ENCODE measurements around the gene PXT1.
"Not testable (repeated sequence)": the region's sequence is repeated elsewhere in the genome, so short reads cannot be mapped to it uniquely, and the experiment has no call there.

The PXT1 gene

DNA sequence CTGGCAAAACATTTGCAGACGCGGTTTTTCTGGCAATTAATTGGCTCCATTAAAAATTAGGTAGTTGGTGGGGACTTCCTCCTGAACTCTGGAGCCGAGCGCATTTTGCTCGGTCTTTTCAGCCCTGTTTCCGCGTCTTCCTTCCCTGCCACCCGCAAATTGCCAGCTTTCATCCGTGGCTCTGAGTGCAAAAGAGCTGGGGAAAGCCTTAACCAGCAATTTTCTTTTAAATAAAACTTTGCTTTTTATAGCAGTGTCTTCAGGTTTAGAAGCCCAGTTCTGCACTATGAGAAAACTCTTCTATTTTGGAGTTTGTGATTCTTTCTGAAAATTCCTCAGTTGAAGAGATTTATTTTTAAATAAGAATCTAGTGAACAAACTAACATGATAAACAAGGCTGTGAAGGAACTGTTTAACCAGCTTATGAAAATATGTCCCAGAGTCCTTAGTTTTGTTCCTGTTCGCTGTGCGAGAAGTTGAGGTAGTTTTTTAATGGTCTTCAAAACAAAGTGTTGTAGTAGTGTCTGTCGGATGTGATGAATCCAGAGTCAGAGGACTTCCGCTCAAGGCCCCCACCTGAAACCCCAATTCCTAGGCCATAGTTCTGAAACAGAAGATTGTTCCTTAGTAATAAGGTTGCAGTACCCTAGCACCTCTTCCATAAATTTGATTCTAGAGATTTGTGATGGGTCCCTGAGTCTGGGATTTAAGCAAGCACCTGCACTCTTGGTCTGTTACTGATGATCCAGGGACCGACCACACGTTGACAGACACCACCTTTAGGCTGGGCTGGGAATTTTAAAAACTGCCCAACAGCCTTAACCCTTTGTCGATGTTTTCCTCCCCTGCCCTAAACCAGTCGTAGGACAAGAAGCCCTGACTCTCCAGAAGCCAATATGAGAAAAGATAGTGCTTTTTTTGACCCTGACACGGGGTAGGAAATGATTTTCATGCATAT lies 1.1 kb upstream of the PXT1 start:
- DNase-seq, result peak; percentile 67

DNA sequence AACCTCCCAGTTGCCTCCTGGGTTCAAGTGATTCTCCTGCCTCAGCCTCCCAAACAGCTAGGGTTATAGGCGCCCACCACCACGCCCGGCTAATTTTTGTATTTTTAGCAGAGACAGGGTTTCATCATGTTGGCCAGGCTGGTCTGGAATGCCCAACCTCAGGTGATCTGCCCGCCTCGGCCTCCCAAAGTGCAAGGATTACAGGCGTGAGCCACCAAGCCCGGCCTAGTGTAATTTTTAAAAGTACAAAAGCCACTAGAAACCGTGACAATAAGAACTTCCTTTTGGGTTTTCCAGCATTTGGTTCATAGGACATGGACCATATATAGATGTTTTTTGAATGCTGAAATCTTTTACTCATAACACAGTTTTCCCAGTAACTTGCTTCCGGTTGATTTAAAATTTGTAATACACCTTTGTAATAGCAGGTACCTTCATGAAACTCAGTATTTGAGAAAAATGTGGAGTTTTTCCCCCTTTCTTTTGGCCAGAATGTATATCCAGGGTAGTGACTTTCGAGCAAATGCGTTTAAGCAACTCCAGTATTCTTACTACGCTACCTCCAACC lies 467 bp downstream of the PXT1 start:
- DNase-seq, result no peak

GRCh38 chr6:36441307-36441894 lies 1.3 kb downstream of the PXT1 start:
- DNase-seq, result peak; percentile 95

GRCh38 chr6:36436466-36436865 lies 6.2 kb downstream of the PXT1 start:
- DNase-seq, result no peak

DNA sequence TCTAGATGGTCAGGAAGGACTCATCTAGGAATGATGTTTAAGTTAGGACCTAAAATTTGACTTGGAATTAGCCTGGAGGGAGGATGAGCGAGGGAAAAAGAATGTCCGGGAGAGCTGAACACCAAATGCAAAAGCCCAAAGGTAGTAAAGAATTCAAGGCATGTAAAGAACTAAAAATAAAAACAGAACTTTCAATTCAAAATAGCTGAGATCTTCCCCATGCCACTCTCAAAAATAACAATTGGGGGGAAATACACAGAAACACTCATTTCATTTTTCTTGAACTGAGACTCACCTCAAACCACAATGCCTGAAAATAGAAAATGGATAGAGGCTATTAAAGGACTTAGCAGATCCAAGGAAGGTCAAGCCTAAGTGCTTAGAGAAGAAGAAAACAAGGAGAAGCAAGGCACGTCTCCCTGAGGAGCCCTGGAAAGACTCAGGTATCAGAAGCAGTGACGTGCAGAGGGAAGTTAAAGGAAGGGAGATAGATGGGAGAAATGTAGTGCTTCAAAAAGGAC lies 10.4 kb downstream of the PXT1 start:
- no peak for DNase-seq

- DNase-seq, result no peak
Observed at GRCh38 chr6:36431197-36431596, 11.5 kb downstream of the PXT1 start.

- no peak for DNase-seq
Observed at GRCh38 chr6:36430351-36430750, 12.3 kb downstream of the PXT1 start.

DNA sequence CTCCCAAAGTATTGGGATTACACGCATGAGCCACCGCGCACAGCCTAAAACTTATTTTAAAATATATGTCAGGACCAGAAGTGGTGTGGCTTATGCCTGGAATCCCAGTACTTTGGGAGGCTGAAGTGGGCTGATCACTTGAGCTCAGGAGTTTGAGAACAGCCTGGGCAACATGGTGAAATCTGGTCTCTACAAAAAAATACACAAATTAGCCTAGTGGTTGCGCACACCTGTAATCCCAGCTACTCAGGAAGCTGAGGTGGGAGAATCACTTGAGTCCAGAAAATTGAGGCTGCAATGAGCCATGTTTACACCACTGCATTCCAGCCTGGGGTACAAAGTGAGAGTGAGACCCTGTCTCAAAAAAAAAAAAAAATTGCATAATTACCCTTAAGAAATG lies 13.7 kb downstream of the PXT1 start:
- DNase-seq, result no peak

DNA sequence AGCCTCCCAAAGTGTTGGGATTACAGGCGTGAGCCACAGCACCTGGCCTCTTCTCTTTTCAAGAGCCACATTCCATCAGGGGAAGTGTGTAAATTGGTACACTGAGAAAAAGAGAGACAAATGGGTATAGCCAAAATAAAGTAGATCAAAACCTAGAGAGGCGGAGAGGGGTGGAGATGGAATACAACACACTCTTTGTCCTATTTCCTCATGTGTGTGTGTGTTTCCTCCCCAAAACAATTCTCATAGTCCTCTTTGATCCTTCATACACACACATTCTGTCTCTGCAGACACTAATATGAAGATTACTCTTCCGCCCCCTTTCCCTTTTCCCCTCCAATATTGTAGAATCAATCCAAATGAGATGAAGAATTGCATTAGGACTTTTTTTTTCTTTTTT lies 16.0 kb downstream of the PXT1 start:
- DNase-seq, result no peak

DNA sequence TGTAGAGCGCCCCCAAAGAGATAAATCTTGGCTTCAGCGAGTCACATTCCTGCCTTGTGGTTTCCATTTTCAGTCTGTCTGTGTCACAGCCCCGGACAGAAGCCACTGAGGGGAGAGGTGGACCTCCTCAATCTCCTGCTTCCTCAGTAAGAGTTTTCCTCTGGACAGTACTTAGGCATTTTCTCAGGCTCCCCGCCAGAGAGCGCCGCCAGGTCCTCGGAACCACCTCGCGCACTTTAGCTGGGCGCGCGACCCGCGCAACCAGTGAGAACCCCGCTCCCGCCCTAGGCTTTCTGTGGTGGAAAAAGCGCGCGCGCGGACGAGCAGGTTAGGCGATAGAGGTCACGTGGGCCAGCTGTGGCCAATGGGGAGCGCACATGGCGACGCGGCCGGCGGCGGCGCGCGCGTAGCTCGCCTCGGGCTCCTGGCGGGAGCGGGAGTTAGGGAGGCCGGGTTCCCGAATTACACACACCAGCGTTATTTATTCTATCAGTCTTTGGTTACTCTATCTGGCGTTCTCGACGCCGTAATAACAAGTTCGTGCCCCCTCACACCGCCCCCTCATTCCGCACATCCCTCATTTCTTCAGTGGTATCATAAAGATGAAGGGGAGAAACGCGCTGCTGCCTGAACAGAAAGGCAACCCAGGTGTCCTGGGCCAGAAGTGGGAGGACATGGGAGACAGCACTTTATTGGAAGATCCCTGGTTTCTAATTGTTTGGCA lies 19.4 kb downstream of the PXT1 start:
- peak; percentile 99 for DNase-seq

GRCh38 chr6:36422714-36423100 lies 19.9 kb downstream of the PXT1 start:
- no peak for DNase-seq

- no peak for DNase-seq
Observed at GRCh38 chr6:36419310-36419709, 23.3 kb downstream of the PXT1 start.

DNA sequence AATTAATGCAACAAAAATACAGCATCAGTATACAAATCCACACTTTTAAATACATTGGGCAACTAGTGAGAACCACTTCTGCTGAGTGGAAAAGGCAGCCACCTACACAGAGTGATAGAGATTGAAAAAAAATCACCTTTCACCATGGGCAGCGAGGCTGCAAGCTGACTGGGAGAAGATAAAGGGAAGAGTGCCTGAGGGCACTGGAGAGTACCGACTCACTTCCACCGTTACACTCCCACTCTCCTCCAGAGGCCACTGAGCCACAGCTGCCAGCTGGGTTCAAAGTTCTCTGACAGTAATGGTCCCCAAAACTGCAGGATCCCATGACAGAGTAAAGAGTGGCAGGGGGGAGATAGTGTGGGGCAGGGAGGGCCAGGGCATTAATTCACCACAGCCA lies 24.1 kb downstream of the PXT1 start:
- DNase-seq, result peak; percentile 18

DNA sequence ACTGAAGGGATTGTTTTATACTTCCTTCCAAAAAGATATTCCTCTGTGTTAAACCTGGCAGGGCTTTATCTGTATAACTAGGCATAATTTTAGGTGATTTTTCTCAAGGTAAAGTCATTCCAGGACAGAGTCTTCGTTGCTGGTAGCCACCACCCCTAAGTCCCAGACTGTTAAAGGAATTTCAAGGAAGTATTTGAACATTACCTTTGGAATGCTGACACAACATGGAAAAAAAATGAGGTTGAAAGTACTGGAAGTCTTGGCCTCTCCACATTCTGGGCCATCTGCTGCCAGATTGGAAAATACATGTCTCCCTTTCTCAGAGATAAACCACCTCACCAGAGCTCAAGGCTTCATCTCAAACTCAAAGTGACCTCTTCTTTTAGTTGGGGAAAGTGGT lies 28.2 kb downstream of the PXT1 start:
- no peak for DNase-seq

- no peak for DNase-seq
Observed at GRCh38 chr6:36413489-36414480, 28.9 kb downstream of the PXT1 start.

DNA sequence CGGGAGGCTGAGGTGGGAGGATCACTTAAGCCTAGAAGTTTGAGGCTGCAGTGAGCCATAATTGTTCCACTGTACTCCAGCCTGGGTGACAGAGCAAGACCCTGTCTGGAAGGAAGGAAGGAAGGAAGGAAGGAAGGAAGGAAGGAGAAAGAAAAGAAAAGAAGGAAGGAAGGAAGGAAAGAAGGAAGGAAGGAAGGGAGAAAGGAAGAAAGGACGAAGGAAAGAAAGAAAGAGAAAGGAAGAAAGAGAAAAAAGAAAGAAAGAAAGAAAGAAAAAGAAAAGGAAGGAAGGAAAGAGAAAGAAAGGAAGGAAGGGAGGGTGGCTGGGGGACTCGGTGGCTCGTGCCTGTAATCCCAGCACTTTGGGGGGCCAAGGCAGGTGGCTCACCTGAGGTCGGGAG lies 32.9 kb downstream of the PXT1 start:
- DNase-seq, result not testable (repeated sequence)

DNA sequence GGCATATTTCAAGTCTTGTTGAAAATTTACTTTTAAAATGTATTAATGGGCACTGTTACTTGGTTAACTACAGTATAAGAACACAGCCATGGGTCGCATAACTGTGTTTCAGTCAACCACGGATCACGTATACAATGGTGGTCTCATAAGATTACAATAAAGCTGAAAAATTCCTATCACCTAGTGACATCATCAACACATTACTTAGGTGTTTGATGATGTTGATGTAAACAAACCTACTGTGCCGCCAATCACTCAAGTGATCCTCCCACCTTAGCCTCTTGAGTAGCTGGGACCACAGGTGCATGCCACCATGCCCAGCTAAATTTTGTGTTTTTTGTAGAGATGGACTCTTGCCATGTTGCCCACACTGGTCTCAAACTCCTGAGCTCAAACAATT lies 38.5 kb downstream of the PXT1 start:
- no peak for DNase-seq

DNA sequence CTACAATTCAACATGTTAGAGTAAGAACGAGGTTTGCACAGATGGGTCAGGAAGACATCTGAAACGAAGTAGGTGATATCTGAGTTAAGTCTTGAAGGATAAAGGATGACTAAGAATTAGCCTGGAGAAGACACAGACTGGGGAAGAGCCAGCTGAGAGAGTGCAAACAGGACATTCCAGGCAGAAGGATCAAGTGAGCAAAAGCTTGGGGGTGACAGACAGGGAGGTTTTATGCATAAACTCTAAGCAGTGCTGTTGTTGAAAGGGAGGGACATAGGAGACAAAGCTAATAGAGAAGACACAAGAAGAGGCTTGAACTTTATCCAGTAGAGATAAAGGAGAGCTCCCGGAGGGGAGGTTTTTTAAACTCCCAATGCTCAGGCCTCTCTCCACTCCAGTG lies 40.2 kb downstream of the PXT1 start:
- no peak for DNase-seq

DNA sequence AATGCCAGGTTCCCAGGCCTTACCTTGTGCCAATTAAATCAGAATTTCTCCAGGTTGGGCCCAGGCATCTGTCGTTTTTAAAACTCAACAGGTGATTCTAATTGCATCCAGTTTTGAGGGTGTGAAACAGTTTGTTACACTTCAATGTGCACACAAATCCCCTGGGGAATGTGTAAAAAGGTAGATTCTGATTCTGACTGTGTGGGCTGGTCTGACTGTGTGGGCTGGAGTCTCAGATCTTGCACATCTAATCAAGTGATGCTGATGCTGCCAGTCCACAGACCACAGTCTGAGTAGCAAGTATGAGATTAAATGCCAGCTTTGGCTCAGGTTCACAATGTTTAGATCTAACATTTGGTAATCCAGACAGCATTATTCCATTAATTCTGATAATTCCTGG lies 42.7 kb downstream of the PXT1 start:
- no peak for DNase-seq

DNA sequence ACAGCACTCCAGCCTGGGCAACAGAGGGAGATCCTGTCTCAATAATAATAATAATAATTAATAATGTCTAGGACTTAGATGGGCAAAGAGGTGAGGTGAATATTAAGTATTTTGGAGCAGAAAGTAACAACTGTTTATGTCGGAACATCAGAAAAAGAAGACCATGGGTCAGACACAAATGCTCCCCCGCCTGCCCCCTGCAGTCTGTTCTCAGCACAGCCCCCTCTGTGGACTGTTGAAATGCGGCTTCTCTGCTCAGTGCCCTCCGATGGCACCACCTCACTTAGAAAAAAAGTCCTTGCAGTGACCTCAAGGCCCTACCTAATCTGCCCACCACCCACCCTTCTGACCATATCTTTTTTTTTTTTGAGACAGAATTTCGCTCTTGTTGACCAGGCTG lies 50.0 kb downstream of the PXT1 start:
- no peak for DNase-seq

GRCh38 chr6:36389353-36389752 lies 53.3 kb downstream of the PXT1 start:
- no peak for DNase-seq
